GM23248 (cell line): ENCODE data around the gene NCLN. TPM values are rescaled to one million over a fixed set of nuclear protein-coding genes. Genes with fewer than 3 reads are reported as not detected.
"Not testable (repeated sequence)": the region's sequence is repeated elsewhere in the genome, so short reads cannot be mapped to it uniquely, and the experiment has no call there.

Experiments used
- DNase-seq: peaks from one replicate; pipeline ENCODE4 v3.0.0-alpha.2; 2015
- H2AFZ ChIP-seq: fragments of 200-600 bp; sonication (generic); 2 replicates; pipeline ENCODE4 v1.6.1; 2016; ENCODE audit warnings: antibody characterized with exemption
- H3F3A ChIP-seq: fragments of 200-600 bp; sonication (generic); 2 replicates; pipeline ENCODE4 v1.6.1; 2016; ENCODE audit warnings: mild to moderate bottlenecking, antibody characterized with exemption, mixed run types; ENCODE audit not compliant: insufficient read depth
- H3K27ac ChIP-seq: fragments of 200-600 bp; sonication (generic); 2 replicates; pipeline ENCODE4 v1.5.1; 2016; ENCODE audit warnings: mild to moderate bottlenecking
- H3K27me3 ChIP-seq: fragments of 200-600 bp; sonication (generic); replicated peaks from 2 replicates; pipeline ENCODE4 v1.6.1; 2016; ENCODE audit warnings: mild to moderate bottlenecking; ENCODE audit not compliant: insufficient read depth
- H3K36me3 ChIP-seq: fragments of 200-600 bp; sonication (generic); 2 replicates; pipeline ENCODE4 v1.6.1; 2016; ENCODE audit warnings: low read depth, mild to moderate bottlenecking
- H3K4me1 ChIP-seq: fragments of 200-600 bp; sonication (generic); 2 replicates; pipeline ENCODE4 v1.6.1; 2016; ENCODE audit warnings: mild to moderate bottlenecking; ENCODE audit not compliant: insufficient read depth
- H3K4me2 ChIP-seq: fragments of 200-600 bp; sonication (generic); one replicate; pipeline ENCODE4 v1.6.1; 2016; ENCODE audit warnings: mild to moderate bottlenecking; ENCODE audit not compliant: unreplicated experiment
- H3K4me3 ChIP-seq: fragments of 200-600 bp; sonication (generic); 2 replicates; pipeline ENCODE4 v1.5.1; 2016; ENCODE audit warnings: mild to moderate bottlenecking
- H3K79me2 ChIP-seq: fragments of 200-600 bp; sonication (generic); 2 replicates; pipeline ENCODE4 v1.6.1; 2016; ENCODE audit warnings: mild to moderate bottlenecking; ENCODE audit not compliant: insufficient read depth
- H3K9ac ChIP-seq: fragments of 200-600 bp; sonication (generic); 2 replicates; pipeline ENCODE4 v1.6.1; 2016; ENCODE audit warnings: mild to moderate bottlenecking
- H3K9me2 ChIP-seq: fragments of 200-600 bp; sonication (generic); 2 replicates; pipeline ENCODE4 v1.6.1; 2016; ENCODE audit warnings: mixed run types, mild to moderate bottlenecking, moderate library complexity; ENCODE audit not compliant: insufficient read depth
- H3K9me3 ChIP-seq: fragments of 200-600 bp; sonication (generic); one replicate; pipeline ENCODE4 v1.6.1; 2017; ENCODE audit warnings: low read depth
- H4K20me1 ChIP-seq: fragments of 200-600 bp; sonication (generic); 2 replicates; pipeline ENCODE4 v1.6.0; 2016; ENCODE audit not compliant: insufficient read depth
- EZH2 ChIP-seq: fragments of 200-600 bp; sonication (generic); IDR thresholded peaks from 2 replicates; pipeline ENCODE4 v1.6.1; 2018; ENCODE audit warnings: antibody characterized with exemption, mild to moderate bottlenecking; ENCODE audit not compliant: insufficient read depth, poor library complexity, severe bottlenecking
- EZH2phosphoT487 ChIP-seq: fragments of 200-600 bp; sonication (generic); IDR thresholded peaks from 2 replicates; pipeline ENCODE4 v1.6.1; 2018; ENCODE audit warnings: antibody characterized with exemption, moderate library complexity, mild to moderate bottlenecking, low read depth; ENCODE audit not compliant: insufficient read depth
- WGBS, 2 experiments: methylation state at CpG; one replicate each; pipeline ENCODE4 v1.1.6; 2015 to 2017; ENCODE audit warnings: low lambda C conversion rate in 2 of 2, low coverage in 1 of 2; ENCODE audit errors: missing lambda C conversion rate in 2 of 2; 5-methylcytosine and 5-hydroxymethylcytosine counted together
- in situ Hi-C: fragments of 300-500 bp; cut with MboI; formaldehyde crosslinking; loops from 2 replicates; pipeline ENCODE4 v1.15.0; 2020
- polyA plus RNA-seq: library from polyadenylated mRNA; unstranded; fragments of >200 nt; fragmentation: Nextera tagmentation; extraction: Ambion mirVana; gene quantifications from 2 replicates; pipeline ENCODE4 v1.2.1, GENCODE V29; 2016
- total RNA-seq: library from RNA; depleted of rRNA; stranded (reverse); fragments of >200 nt; shearing (Covaris generic); gene quantifications from 2 replicates; pipeline ENCODE4 v1.2.3, GENCODE V29; 2014

The NCLN gene
- total and polyA plus RNA-seq, 2 experiments from 2014 or later: 73.0 to 84.8 TPM

- no peaks in the 10 kb centered on the region for H4K20me1 ChIP-seq
- no peaks in the 10 kb centered on the region for H3K4me1 ChIP-seq
- H3K4me2 ChIP-seq: no peak overlapping the region
- 82 to 95% methylated on average over 1 of the region's 1 CpG for WGBS, 2 experiments
- no peak overlapping the region for H3K9ac ChIP-seq
- H3K9me2 ChIP-seq: no peaks in the 10 kb centered on the region
- TF ChIP-seq EZH2 (no peak), EZH2phosphoT487 (no peak)
- H3K9me3 ChIP-seq: no peaks in the 10 kb centered on the region
- H3K79me2 ChIP-seq: no peaks in the 10 kb centered on the region
- no peak overlapping the region for H3K27ac ChIP-seq
- H3K4me3 ChIP-seq: no peak overlapping the region
- no peak for DNase-seq
- in situ Hi-C loops: no loop called here
- no peaks in the 10 kb centered on the region for H3K36me3 ChIP-seq
- H3F3A ChIP-seq: no peaks in the 10 kb centered on the region
- peaks cover 32% of the 10 kb centered on the region for H3K27me3 ChIP-seq
- no peak overlapping the region for H2AFZ ChIP-seq
These were observed 45.6 kb downstream of the NCLN start for GRCh38 chr19:3231288-3231687.

DNA sequence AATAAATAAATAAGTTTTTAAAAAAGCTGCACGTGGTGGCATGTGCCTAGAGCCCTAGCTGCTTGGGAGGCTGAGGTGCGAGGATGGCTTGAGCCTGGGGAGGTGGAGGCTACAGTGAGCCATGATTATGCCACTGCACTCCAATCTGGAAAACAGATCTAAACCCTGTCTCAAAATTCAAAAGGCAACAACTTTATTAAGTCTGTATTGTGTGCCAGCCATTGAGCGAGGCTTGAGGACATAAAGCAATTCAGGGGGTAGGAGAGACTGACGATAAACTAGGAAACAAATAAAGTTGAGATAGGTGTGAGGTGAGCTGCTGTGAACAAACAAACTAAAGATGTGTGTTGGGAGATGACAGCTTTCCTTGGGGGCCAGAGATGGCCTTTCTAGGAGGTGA, 47.4 kb downstream of the NCLN start:
- Histone ChIP-seq H3K4me2 (no peak overlapping the region), H3K9me2 (no peaks in the 10 kb centered on the region), H3K79me2 (no peaks in the 10 kb centered on the region), H4K20me1 (no peaks in the 10 kb centered on the region), H3K27ac (no peak overlapping the region), H3K9me3 (no peaks in the 10 kb centered on the region), H2AFZ (no peak overlapping the region), H3F3A (no peaks in the 10 kb centered on the region), H3K4me1 (no peaks in the 10 kb centered on the region), H3K36me3 (no peaks in the 10 kb centered on the region), H3K4me3 (no peak overlapping the region), H3K9ac (no peak overlapping the region), H3K27me3 (peaks cover 20% of the 10 kb centered on the region)
- no peak for DNase-seq
- WGBS, 2 experiments: 38 to 42% methylated on average over 4 of the region's 4 CpGs
- TF ChIP-seq EZH2 (no peak), EZH2phosphoT487 (no peak)
- in situ Hi-C loops: no loop called here

DNA sequence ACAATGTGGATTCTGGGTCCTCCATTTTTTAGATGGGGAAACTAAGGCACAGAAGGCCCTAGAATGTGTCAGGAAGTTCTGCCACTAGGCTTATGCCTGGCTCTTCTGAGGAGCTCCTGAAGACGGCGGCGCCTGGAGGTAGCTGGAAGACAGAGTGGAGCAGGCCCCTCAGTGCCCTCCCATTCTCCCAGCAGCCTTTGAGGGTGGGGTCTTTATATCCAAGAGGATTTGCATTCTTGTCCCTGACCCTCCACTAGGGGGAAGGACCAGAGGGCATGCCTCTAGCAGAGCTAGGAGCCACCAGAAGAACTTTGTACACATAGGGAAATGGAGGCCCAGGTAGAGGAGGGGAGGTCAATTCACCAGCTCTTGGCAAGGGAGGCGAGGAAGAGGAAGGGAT, 48.1 kb downstream of the NCLN start:
- Histone ChIP-seq H3K36me3 (no peaks in the 10 kb centered on the region), H3K9ac (no peak overlapping the region), H3K27ac (no peak overlapping the region), H3K4me1 (no peaks in the 10 kb centered on the region), H3K9me2 (no peaks in the 10 kb centered on the region), H3F3A (no peaks in the 10 kb centered on the region), H3K4me3 (no peak overlapping the region), H3K79me2 (no peaks in the 10 kb centered on the region), H4K20me1 (no peaks in the 10 kb centered on the region), H3K27me3 (peaks cover 14% of the 10 kb centered on the region), H3K4me2 (no peak overlapping the region), H3K9me3 (no peaks in the 10 kb centered on the region), H2AFZ (no peak overlapping the region)
- in situ Hi-C loops: no loop called here
- 56 to 57% methylated on average over 4 of the region's 4 CpGs for WGBS, 2 experiments
- DNase-seq: no peak
- TF ChIP-seq EZH2 (no peak), EZH2phosphoT487 (no peak)

DNA sequence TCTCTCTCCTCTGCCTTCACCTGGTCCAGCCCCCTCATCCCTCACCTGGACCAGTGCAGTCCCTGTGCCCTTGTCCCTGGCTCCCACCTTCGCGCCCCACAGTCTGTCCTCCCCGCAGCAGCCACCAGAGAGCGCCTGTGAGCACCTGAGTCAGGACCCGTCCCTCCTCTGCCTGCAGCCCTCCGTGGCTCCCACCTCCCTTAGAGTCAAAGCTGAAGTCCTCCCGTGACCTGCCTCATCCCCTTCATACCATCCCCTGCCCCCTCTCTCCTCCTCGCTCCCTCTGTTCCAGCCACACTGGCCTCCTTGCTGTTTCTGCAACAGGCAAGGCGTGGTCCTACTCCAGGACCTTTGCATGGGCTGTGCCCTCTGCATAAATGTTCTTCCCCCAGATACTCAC, 49.1 kb downstream of the NCLN start:
- Histone ChIP-seq H3K79me2 (no peaks in the 10 kb centered on the region), H3K9me3 (no peaks in the 10 kb centered on the region), H3K4me1 (no peaks in the 10 kb centered on the region), H2AFZ (no peak overlapping the region), H3K9ac (no peak overlapping the region), H3K27ac (no peak overlapping the region), H3K9me2 (no peaks in the 10 kb centered on the region), H3K27me3 (peaks cover 6% of the 10 kb centered on the region; the same call in 1 of the 2 replicates), H3K4me3 (no peak overlapping the region), H3K4me2 (no peak overlapping the region), H3F3A (no peaks in the 10 kb centered on the region), H4K20me1 (no peaks in the 10 kb centered on the region), H3K36me3 (no peaks in the 10 kb centered on the region)
- no peak for DNase-seq
- WGBS, 2 experiments: 40 to 44% methylated on average over 9 of the region's 9 CpGs
- in situ Hi-C loops: no loop called here
- TF ChIP-seq EZH2phosphoT487: no peak
- TF ChIP-seq EZH2: no peak

DNA sequence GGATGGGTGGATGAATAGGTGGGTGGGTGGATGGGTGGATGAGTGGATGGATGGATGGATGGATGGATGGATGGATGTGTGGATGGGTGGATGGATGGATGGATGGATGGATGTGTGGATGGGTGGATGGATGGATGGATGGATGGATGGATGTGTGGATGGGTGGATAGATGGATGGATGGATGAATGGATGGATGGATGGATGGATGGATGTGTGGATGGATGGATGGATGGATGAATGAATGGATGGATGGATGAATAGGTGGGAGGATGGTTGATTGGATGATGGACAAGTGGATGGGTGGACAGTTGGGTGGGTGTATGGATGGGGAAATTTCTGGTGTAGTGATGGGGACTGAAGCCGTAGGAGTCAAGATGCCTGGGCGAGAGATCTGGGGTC, 49.9 kb downstream of the NCLN start:
- H3K9me2 ChIP-seq, H4K20me1 ChIP-seq, H3K9me3 ChIP-seq, H2AFZ ChIP-seq, H3K4me3 ChIP-seq, H3K4me1 ChIP-seq, DNase-seq, H3K27me3 ChIP-seq, H3K9ac ChIP-seq, H3K27ac ChIP-seq, H3K79me2 ChIP-seq, H3K36me3 ChIP-seq, in situ Hi-C loops, H3F3A ChIP-seq, H3K4me2 ChIP-seq: not testable (repeated sequence)
- WGBS, 2 experiments: 61 to 70% methylated on average over 2 of the region's 2 CpGs
